ENCODE data around the gene SNX2.

DNA sequence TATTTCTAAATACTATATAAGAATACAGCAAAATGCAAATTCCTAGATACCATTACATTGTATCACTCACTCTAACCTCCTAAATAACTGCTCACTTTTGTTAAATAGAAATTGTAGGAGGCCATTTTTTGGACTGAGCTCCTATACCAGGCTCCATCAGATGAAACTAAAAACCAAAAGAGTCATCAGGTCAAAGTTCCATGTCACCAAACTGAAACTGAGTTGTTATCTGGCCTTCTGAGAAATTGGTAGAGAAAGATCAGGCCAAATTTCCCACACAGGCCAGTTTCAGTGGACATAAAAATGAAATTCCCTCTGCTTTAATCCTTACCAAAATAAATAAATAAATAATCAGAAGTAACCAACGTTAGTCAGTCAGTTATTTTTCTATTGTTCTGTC lies 13.8 kb upstream of the SNX2 start:
- TF ChIP-seq, protein P1, sequence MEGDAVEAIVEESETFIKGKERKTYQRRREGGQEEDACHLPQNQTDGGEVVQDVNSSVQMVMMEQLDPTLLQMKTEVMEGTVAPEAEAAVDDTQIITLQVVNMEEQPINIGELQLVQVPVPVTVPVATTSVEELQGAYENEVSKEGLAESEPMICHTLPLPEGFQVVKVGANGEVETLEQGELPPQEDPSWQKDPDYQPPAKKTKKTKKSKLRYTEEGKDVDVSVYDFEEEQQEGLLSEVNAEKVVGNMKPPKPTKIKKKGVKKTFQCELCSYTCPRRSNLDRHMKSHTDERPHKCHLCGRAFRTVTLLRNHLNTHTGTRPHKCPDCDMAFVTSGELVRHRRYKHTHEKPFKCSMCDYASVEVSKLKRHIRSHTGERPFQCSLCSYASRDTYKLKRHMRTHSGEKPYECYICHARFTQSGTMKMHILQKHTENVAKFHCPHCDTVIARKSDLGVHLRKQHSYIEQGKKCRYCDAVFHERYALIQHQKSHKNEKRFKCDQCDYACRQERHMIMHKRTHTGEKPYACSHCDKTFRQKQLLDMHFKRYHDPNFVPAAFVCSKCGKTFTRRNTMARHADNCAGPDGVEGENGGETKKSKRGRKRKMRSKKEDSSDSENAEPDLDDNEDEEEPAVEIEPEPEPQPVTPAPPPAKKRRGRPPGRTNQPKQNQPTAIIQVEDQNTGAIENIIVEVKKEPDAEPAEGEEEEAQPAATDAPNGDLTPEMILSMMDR (IDR thresholded peaks at IDR 0.05) = no peak
- TF ChIP-seq POLR2A (IDR thresholded peaks at IDR 0.05) (no peak), POLR2AphosphoS5 (IDR thresholded peaks at IDR 0.05) (no peak)
